GM23338 (cell line): Measurements from ENCODE around the gene OGT. TPM values are rescaled to one million over a fixed set of nuclear protein-coding genes. Genes with fewer than 3 reads are reported as not detected.

Experiments used
- ATAC-seq: fragments of 200-7000 bp; cut with Tn5 transposase; 3 replicates; pipeline ENCODE4 v1.9.1; 2020
- DNase-seq: peaks from one replicate; pipeline ENCODE4 v3.0.0-alpha.2; 2015; ENCODE audit warnings: low spot score
- H2AFZ ChIP-seq: fragments of 200-600 bp; sonication (generic); 2 replicates; pipeline ENCODE4 v1.8.0; 2016; ENCODE audit warnings: antibody characterized with exemption, mild to moderate bottlenecking, moderate library complexity
- H3F3A ChIP-seq: fragments of 200-600 bp; sonication (generic); replicated peaks from 2 replicates; pipeline ENCODE4 v1.8.0; 2017; ENCODE audit warnings: antibody characterized with exemption, mixed run types, low read depth
- H3K27ac ChIP-seq: fragments of 200-600 bp; sonication (generic); 2 replicates; pipeline ENCODE4 v1.6.1; 2016; ENCODE audit warnings: low read depth
- H3K27me3 ChIP-seq: fragments of 200-600 bp; sonication (generic); 2 replicates; pipeline ENCODE4 v1.8.0; 2016; ENCODE audit warnings: mild to moderate bottlenecking, mixed run types, moderate library complexity; ENCODE audit not compliant: insufficient read depth
- H3K36me3 ChIP-seq: fragments of 200-600 bp; sonication (generic); 2 replicates; pipeline ENCODE4 v1.8.0; 2016; ENCODE audit warnings: mild to moderate bottlenecking; ENCODE audit not compliant: insufficient read depth
- H3K4me1 ChIP-seq: fragments of 200-600 bp; sonication (generic); 2 replicates; pipeline ENCODE4 v1.8.0; 2016; ENCODE audit warnings: mild to moderate bottlenecking, moderate library complexity; ENCODE audit not compliant: insufficient read depth
- H3K4me2 ChIP-seq: fragments of 200-600 bp; sonication (generic); 2 replicates; pipeline ENCODE4 v1.7.1; 2017; ENCODE audit warnings: mixed run types
- H3K4me3 ChIP-seq: fragments of 200-600 bp; sonication (generic); 2 replicates; pipeline ENCODE4 v1.6.1; 2016; ENCODE audit warnings: mixed run types
- H3K79me2 ChIP-seq: fragments of 200-600 bp; sonication (generic); replicated peaks from 2 replicates; pipeline ENCODE4 v1.8.0; 2017; ENCODE audit warnings: mild to moderate bottlenecking; ENCODE audit not compliant: insufficient read depth
- H3K9me2 ChIP-seq: fragments of 200-600 bp; sonication (generic); 2 replicates; pipeline ENCODE4 v1.8.0; 2017; ENCODE audit not compliant: insufficient read depth
- H4K20me1 ChIP-seq: fragments of 200-600 bp; sonication (generic); replicated peaks from 2 replicates; pipeline ENCODE4 v1.8.0; 2017; ENCODE audit warnings: mild to moderate bottlenecking; ENCODE audit not compliant: insufficient read depth
- H3K27ac Mint-ChIP-seq: 2 replicates; pipeline ENCODE4 v1.8.0; 2020; ENCODE audit warnings: inconsistent platforms, mild to moderate bottlenecking, moderate library complexity, mixed read lengths
- H3K27me3 Mint-ChIP-seq: 3 replicates; pipeline ENCODE4 v1.8.0; 2022; ENCODE audit warnings: low read depth, mild to moderate bottlenecking, moderate library complexity, mixed read lengths, inconsistent platforms; ENCODE audit not compliant: insufficient read depth, poor library complexity
- H3K36me3 Mint-ChIP-seq: 3 replicates; pipeline ENCODE4 v1.8.0; 2021; ENCODE audit warnings: low read depth, mild to moderate bottlenecking, inconsistent platforms, moderate library complexity, mixed read lengths
- H3K4me1 Mint-ChIP-seq: 3 replicates; pipeline ENCODE4 v1.8.0; 2020; ENCODE audit warnings: mild to moderate bottlenecking, inconsistent platforms, mixed read lengths
- H3K4me3 Mint-ChIP-seq: 3 replicates; pipeline ENCODE4 v1.8.0; 2021; ENCODE audit warnings: moderate library complexity, mild to moderate bottlenecking, inconsistent platforms, mixed read lengths
- H3K9me3 Mint-ChIP-seq: 3 replicates; pipeline ENCODE4 v1.8.0; 2020; ENCODE audit warnings: moderate library complexity, mild to moderate bottlenecking, inconsistent platforms, mixed read lengths
- CREB1 ChIP-seq: fragments of 250-450 bp; sonication (Bioruptor Pico); IDR thresholded peaks from 2 replicates; pipeline ENCODE4 v1.5.0; 2020; ENCODE audit warnings: low read depth, mild to moderate bottlenecking, moderate library complexity
- CTCF ChIP-seq, 2 experiments: fragments of 200-600 bp in 1 of 2; sonication (generic) in 1 of 2; conservative IDR thresholded peaks; 2 replicates each; pipeline versions ENCODE4 v1.5.1 to v1.6.1; 2016 to 2017; ENCODE audit warnings: antibody characterized with exemption in 2 of 2, low read depth in 2 of 2, mild to moderate bottlenecking in 2 of 2, moderate library complexity in 1 of 2
- EZH2 ChIP-seq: fragments of 200-600 bp; sonication (generic); IDR thresholded peaks from one replicate; pipeline ENCODE4 v1.8.0; 2017; ENCODE audit warnings: antibody characterized with exemption, mild to moderate bottlenecking, low read depth; ENCODE audit not compliant: unreplicated experiment
- EZH2phosphoT487 ChIP-seq: fragments of 200-600 bp; sonication (generic); IDR thresholded peaks from one replicate; pipeline ENCODE4 v1.8.1; 2018; ENCODE audit warnings: antibody characterized with exemption; ENCODE audit not compliant: unreplicated experiment
- JUNB ChIP-seq: IDR thresholded peaks from one replicate; pipeline ENCODE4 v1.6.1; 2016; ENCODE audit warnings: antibody characterized with exemption; ENCODE audit not compliant: unreplicated experiment
- NANOG ChIP-seq: IDR thresholded peaks from 2 replicates; pipeline ENCODE4 v1.6.1; 2016; ENCODE audit warnings: antibody characterized with exemption, borderline replicate concordance
- STAT1 ChIP-seq: IDR thresholded peaks from one replicate; pipeline ENCODE4 v1.6.1; 2016; ENCODE audit warnings: antibody characterized with exemption; ENCODE audit not compliant: unreplicated experiment
- ZNF114 ChIP-seq: fragments of 250-450 bp; sonication (Bioruptor Pico); IDR thresholded peaks from 2 replicates; pipeline ENCODE4 v1.5.0; 2020; ENCODE audit warnings: mild to moderate bottlenecking, moderate library complexity
- polyA plus RNA-seq: library from polyadenylated mRNA; unstranded; fragments of >200 nt; fragmentation: Nextera tagmentation; extraction: Ambion mirVana; gene quantifications from 2 replicates; pipeline ENCODE4 v1.2.1, GENCODE V29; 2016
- total RNA-seq: library from RNA; depleted of rRNA; stranded (reverse); fragments of >200 nt; shearing (Covaris generic); gene quantifications from 2 replicates; pipeline ENCODE4 v1.2.3, GENCODE V29; 2014
- TF ChIP-seq, protein P1 (sequence below): fragments of 250-450 bp; sonication (Bioruptor Pico); IDR thresholded peaks from 2 replicates; pipeline ENCODE4 v1.5.0; 2020; ENCODE audit warnings: mild to moderate bottlenecking, moderate library complexity
- TF ChIP-seq, protein P2 (sequence below): IDR thresholded peaks from 2 replicates; pipeline ENCODE4 v1.6.1; 2016; ENCODE audit warnings: antibody characterized with exemption

OGT gene
- total and polyA plus RNA-seq, 2 experiments from 2014 or later = 43.3 to 163 TPM

DNA sequence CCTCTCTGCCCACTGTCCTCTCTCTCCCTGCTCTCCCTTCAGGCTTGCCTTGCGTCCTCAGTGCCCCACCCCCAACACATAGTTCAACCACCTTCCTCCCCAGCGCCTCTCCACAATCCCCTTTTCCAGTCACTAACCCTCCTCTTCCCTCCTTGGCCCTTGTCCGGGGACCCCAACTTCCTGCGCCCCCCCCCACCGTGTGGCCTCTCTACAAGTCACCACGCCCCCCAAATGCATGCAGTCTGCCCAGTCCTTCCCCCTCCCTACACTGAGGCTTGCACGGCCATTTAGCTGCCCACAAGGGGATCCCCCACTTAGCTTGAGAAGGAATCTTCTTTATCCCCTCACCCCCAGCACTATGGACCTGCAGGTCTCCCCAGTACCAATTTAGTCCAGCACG lies 84.8 kb downstream of the OGT start:
- Histone ChIP-seq H3K27ac (no peak overlapping the region), H3F3A (no peaks in the 10 kb centered on the region), H3K27me3 (no peaks in the 10 kb centered on the region), H3K4me3 (no peak overlapping the region), H4K20me1 (no peaks in the 10 kb centered on the region), H3K79me2 (no peaks in the 10 kb centered on the region), H3K36me3 (no peaks in the 10 kb centered on the region), H3K4me1 (no peaks in the 10 kb centered on the region), H3K4me2 (no peak overlapping the region), H2AFZ (no peak overlapping the region), H3K9me2 (no peaks in the 10 kb centered on the region)
- Mint-ChIP-seq H3K4me1 (peaks cover 2% of the 10 kb centered on the region; the same call in 1 of the 3 replicates), H3K27me3 (peaks cover 2% of the 10 kb centered on the region), H3K9me3 (no peaks in the 10 kb centered on the region; the same call in 2 of the 3 replicates), H3K4me3 (no peak overlapping the region), H3K36me3 (peaks cover 8% of the 10 kb centered on the region), H3K27ac (no peak overlapping the region)
- ATAC-seq (no peak), DNase-seq (no peak)
- TF ChIP-seq EZH2phosphoT487 (no peak), STAT1 (no peak), ZNF114 (CRISPR knock-in tag) (no peak), JUNB (no peak), CREB1 (no peak), NANOG (no peak), EZH2 (no peak), CTCF (conservative IDR thresholded peaks at IDR 0.05; ENCODE audit: low read depth in 2 of 2) (no peak)
- TF ChIP-seq, protein P1, sequence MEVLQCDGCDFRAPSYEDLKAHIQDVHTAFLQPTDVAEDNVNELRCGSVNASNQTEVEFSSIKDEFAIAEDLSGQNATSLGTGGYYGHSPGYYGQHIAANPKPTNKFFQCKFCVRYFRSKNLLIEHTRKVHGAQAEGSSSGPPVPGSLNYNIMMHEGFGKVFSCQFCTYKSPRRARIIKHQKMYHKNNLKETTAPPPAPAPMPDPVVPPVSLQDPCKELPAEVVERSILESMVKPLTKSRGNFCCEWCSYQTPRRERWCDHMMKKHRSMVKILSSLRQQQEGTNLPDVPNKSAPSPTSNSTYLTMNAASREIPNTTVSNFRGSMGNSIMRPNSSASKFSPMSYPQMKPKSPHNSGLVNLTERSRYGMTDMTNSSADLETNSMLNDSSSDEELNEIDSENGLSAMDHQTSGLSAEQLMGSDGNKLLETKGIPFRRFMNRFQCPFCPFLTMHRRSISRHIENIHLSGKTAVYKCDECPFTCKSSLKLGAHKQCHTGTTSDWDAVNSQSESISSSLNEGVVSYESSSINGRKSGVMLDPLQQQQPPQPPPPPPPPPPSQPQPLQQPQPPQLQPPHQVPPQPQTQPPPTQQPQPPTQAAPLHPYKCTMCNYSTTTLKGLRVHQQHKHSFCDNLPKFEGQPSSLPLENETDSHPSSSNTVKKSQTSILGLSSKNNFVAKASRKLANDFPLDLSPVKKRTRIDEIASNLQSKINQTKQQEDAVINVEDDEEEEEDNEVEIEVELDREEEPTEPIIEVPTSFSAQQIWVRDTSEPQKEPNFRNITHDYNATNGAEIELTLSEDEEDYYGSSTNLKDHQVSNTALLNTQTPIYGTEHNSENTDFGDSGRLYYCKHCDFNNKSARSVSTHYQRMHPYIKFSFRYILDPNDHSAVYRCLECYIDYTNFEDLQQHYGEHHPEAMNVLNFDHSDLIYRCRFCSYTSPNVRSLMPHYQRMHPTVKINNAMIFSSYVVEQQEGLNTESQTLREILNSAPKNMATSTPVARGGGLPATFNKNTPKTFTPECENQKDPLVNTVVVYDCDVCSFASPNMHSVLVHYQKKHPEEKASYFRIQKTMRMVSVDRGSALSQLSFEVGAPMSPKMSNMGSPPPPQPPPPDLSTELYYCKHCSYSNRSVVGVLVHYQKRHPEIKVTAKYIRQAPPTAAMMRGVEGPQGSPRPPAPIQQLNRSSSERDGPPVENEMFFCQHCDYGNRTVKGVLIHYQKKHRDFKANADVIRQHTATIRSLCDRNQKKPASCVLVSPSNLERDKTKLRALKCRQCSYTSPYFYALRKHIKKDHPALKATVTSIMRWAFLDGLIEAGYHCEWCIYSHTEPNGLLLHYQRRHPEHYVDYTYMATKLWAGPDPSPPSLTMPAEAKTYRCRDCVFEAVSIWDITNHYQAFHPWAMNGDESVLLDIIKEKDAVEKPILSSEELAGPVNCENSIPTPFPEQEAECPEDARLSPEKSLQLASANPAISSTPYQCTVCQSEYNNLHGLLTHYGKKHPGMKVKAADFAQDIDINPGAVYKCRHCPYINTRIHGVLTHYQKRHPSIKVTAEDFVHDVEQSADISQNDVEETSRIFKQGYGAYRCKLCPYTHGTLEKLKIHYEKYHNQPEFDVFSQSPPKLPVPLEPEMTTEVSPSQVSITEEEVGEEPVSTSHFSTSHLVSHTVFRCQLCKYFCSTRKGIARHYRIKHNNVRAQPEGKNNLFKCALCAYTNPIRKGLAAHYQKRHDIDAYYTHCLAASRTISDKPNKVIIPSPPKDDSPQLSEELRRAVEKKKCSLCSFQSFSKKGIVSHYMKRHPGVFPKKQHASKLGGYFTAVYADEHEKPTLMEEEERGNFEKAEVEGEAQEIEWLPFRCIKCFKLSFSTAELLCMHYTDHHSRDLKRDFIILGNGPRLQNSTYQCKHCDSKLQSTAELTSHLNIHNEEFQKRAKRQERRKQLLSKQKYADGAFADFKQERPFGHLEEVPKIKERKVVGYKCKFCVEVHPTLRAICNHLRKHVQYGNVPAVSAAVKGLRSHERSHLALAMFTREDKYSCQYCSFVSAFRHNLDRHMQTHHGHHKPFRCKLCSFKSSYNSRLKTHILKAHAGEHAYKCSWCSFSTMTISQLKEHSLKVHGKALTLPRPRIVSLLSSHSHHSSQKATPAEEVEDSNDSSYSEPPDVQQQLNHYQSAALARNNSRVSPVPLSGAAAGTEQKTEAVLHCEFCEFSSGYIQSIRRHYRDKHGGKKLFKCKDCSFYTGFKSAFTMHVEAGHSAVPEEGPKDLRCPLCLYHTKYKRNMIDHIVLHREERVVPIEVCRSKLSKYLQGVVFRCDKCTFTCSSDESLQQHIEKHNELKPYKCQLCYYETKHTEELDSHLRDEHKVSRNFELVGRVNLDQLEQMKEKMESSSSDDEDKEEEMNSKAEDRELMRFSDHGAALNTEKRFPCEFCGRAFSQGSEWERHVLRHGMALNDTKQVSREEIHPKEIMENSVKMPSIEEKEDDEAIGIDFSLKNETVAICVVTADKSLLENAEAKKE = no peak
- TF ChIP-seq, protein P2, sequence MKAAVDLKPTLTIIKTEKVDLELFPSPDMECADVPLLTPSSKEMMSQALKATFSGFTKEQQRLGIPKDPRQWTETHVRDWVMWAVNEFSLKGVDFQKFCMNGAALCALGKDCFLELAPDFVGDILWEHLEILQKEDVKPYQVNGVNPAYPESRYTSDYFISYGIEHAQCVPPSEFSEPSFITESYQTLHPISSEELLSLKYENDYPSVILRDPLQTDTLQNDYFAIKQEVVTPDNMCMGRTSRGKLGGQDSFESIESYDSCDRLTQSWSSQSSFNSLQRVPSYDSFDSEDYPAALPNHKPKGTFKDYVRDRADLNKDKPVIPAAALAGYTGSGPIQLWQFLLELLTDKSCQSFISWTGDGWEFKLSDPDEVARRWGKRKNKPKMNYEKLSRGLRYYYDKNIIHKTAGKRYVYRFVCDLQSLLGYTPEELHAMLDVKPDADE = no peak
